ELR (cell line): ENCODE results near the gene CNGB1.
"Not testable (repeated sequence)": the region's sequence is repeated elsewhere in the genome, so short reads cannot be mapped to it uniquely, and the experiment has no call there.

Experiments used
- DNase-seq: peaks from one replicate; pipeline ENCODE4 v3.0.0-alpha.2; 2015; ENCODE audit warnings: low read depth

Gene CNGB1

DNA sequence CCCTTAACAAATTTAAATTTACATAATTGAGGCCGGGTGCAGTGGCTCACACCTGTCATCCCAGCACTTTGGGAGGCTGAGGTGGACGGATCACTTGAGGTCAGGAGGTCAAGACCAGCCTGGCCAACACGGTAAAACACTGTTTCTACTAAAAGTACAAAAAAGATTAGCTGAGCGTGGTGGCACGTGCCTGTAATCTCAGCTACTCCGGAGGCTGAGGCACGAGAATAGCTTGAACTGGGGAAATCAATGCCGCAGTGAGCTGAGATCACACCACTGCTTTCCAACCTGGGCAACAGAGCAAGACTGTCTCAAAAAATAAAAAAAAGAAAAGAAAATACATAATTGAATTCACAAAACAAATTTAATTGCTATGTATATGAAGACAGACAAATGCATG is 112.3 kb downstream of the CNGB1 start:
- DNase-seq = no peak

DNA sequence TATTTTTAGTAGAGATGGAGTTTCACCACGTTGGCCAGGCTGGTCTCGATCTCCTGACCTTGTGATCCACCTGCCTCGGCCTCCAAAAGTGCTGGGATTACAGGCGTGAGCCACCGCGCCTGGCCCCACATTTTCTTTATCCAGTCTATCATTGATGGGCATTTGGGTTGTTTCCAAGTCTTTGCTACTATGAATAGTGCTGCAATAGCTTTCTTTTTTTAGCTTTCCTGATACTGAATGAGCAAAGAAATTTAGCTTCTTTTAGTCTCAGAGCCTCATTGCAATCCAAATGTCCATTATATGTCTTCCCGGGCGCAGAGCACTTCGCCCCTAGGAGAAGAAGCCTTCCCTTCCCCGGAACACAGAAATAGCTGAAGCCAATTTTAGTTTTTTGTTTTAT is 112.9 kb downstream of the CNGB1 start:
- not testable (repeated sequence) for DNase-seq

DNA sequence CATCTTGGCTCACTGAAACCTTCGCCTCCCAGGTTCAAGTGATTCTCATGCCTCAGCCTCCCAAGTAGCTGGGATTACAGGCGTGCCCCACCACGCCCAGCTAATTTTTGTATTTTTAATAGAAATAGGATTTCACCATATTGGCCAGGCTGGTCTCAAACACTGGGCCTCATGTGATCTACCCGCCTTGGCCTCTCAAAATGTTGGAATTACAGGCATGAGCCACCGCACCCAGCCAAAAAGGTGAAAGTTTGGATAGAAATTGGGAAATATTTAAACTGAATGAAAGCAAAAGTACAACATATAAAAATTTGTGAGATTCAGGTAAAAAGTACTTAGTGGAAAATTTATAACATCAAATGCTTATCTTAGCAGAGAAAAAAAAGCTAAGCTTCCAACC is 115.7 kb downstream of the CNGB1 start:
- DNase-seq = no peak

DNA sequence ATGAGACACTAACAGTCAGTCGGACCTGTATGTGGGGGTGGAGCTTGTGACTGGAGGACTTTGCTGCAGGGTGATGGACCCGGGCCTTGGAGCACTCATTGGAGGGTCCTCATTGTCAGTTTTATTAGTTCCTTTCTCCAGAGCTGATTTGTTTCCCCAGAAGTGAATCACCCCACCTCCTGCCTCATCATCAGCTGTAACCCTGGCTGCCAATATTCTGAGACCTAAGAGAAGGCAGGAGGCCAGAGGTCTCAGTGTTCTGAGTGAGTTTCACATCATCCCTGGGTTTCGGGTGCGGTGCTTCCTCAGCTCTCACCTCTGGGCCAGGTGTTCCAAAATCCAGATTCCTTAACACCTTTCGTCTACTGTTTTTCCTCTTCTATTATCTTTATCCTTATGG is 118.7 kb downstream of the CNGB1 start:
- peak; percentile 25 for DNase-seq

DNA sequence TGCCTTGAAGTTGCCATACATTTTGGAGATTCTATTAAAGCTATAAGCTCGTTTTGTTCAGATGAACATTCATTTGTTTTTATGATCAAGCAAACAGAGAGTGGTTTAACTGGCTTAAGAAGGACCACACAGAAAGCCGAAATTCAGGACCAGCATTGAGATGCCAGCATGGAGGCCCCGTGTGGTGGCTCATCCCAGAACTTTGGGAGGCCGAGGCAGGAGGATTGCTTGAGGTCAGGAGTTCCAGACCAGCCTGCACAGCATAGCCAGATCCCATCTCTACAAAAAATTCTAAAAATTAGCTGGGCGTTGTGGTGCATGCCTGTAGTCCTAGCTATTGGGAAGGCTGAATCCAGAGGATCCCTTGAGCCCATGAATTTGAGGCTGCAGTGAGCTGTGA is 122.7 kb downstream of the CNGB1 start:
- no peak for DNase-seq

DNA sequence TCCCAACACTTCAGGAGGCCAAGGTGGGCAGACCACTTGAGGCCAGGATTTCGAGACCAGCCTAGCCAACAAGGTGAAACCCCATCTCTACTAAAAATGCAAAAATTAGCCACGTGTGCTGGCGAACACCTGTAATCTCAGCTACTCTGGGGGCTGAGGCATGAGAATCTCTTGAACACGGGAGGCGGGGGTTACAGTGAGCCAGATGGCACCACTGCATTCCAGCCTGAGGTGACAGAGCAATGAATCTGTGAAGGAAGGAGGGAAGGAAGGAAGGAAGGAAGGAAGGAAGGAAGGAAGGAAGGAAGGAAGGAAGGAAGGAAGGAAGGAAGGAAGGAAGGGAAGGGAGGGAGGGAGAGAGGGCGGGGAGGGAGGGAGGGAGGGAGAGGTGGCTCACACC is 124.0 kb downstream of the CNGB1 start:
- not testable (repeated sequence) for DNase-seq

DNA sequence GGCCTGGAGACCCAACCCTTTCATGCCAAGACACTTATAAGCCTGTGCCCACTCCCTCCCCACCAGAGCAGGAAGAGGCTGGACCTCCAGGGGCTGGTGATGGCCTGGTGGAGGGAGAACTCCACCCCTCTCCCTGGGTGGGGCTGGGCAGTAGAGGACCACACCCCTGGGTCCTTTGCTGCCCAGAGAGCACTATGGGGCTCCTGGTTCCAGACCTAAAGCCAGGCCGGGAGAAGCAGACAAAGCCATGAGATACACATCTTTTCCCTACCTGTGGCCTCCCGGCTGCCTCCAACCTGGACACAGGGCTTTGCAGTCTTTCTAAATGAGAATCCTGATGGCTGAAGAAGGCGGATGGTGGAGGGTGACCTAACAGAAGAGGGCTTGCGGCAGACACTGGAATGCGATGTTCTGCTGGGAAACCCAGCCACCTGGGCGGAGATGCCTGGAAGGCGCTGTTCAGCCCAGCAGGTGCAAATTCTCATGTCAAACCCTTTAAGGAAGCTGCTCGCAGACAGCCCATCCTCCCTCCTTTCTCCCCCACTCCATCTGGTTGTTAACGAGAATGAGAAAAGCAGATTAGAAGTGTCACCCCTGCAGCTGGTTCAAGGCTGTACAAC is 124.7 kb downstream of the CNGB1 start:
- DNase-seq = no peak

DNA sequence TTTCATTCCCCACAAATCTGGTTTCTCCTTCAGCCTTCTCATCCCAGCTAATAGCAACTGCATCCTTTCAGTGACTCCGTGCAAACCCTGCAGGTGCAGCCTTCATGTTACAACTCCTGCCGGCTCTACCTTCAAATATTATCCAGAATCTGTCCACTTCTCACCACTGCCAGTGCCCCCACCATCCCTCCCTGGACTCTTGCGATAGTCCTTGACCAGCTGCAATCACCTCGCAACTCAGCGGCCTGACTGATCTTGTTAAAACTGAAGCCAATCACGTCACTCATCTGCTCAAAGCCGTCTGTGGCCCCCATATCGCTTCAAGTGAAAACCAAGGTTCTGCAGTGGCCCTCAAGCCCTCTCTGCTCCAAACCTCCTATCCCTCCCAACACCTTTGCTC is 125.8 kb downstream of the CNGB1 start:
- DNase-seq = no peak

DNA sequence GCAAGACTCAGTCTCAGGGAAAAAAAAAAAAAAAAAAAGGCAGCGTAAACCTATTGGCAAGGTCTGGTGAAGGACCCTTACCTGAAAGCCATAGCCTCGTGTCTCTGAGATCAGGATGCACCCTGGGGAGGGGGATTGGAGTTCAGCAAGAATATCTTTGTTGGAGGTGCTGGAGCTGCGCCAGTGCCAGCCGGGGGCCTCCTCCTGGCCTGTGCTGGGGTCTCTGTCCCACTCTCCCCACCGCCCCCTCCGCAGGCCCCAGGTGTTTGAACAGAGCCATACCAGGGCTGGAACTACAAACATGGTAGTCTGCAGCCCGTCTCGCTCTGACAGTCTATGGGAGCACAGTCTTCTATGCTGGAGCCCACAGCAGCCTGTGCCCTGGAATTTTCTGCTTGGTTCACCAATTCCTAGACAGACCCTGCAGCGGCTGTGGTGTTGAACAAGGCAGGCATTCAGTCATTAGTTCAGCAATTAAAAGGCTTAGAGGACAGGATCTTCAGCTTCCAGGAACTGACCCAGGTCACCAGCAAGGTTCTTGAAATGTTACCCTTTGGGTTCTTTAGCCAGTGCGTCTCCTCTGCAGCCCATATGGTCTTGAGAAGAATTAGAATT is 126.4 kb downstream of the CNGB1 start:
- DNase-seq = no peak

DNA sequence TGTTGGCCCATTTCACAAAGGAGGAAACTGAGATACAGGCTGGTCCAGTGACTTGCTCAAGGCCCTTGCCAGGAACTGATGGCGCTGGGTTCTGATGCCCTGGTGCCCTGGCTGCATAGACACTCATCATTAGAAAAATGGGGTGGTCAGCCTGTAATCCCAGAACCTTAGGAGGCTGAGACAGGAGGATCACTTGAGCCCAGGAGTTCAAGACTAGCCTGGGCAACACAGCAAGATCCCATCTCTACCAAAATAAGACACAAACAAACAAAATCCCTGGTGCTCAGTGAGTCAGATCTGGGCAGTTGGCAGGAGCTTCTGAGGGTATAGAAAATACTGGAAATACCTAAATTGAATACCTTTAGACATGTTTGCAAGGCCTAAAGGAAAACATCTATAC is 127.5 kb downstream of the CNGB1 start:
- DNase-seq = no peak

DNA sequence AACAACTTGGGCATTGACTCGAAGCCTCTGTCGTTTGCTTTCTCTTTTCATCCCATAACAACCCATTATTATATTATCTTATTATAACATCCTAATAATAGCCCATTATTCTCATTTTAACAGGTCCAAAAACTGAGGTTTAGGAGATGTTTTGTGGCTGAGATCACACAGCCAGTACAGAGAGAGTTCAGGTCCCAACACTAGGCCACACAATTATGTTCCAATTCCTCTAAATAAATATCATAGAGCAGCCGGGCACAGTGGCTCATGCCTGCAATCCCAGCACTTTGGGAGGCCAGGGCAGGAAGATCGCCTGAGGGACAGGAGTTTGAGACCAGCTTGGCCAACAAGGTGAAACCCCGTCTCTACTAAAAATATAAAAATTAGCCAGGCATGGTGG is 128.3 kb downstream of the CNGB1 start:
- no peak for DNase-seq

DNA sequence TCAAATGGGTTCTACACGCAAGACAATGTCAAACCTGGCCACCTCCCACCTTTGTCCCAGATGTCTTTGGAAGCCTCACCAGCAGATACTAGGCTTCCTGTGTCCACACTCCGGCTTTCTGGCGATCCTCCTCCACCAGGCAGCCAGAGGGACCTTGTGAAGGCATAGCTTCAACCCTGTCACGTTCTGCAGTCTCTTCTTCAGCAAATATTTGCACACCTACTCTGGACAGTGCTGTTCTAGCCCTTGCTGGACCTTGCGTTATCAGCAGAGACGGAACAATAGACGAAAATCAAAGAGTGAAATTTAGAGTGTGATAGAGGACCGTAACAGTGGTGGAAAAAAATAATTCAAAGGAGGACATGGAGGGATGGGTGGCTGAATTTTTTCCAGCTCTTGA is 130.1 kb downstream of the CNGB1 start:
- no peak for DNase-seq

DNA sequence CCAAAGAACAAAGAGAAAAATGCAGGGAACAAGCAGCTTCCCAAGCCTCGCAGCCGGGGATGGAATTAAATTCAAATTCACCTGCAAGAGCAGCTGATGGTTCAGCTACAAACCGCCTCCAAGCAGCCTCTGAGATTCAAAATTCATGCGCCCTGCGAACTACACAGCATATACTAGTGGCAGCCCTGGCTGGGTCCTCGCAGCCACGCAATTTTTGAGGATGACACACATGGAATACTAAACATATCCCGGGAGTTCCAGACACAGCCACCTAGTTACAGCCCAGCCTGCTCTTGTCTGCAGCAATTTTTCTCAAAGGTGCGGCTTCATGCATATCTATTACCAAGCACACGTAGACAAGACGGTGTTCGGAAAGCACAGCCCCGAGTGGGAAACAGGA is 132.8 kb downstream of the CNGB1 start:
- no peak for DNase-seq

DNA sequence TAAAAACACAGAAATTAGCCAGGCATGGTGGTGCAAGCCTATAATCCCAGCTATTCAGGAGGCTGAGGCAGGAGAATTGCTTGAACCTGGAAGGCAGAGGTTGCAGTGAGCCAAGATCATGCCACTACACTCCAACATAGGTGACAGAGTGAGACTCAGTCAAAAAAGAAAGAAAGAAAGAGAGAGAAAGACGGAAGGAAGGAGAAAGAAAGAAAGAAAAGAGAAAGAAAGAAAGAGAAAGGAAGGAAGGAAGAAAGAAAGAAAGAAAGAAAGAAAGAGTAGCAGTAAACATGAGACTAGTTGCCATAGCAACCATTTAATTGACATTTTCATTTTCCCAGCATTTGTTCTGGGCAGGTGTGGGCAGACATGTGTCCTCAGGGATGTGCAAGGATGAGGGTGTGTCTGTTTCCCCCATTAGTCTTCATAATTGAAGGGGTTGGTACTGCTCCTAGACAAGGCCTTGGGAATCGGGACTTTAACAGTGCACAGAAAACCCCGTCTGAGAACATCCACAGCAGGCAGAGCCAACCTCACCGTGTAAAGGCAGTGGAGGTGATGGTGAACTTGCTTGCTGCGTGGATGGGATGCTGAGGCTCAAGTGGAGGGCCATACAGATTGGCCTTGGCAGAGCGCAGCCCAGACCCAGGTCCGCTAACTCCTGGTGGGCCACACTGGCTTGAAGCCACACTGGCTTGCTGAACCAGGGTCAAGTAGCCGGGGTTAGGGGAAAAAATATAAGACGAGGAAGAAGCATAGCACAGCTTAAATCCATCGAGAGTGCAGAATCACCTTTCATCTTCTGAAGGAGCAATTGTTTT is 133.4 kb downstream of the CNGB1 start:
- DNase-seq = no peak

DNA sequence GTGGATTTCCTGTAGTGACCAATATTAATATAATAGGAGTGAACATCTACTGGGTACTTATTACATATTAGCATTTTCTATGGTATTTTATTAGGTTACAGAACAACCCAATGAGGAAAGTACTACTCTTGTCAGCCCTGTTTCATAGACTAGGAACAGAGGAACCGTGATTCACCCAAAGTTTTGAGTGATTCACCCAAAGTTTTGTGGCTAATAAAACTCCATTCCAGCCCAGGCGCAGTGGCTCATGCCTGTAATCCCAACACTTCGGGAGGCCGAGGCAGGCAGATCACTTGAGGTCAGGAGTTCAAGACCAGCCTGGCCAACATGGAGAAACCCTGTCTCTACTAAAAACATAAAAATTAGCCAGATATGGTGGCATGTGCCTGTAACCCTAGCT is 135.5 kb downstream of the CNGB1 start:
- peak; percentile 92 for DNase-seq

DNA sequence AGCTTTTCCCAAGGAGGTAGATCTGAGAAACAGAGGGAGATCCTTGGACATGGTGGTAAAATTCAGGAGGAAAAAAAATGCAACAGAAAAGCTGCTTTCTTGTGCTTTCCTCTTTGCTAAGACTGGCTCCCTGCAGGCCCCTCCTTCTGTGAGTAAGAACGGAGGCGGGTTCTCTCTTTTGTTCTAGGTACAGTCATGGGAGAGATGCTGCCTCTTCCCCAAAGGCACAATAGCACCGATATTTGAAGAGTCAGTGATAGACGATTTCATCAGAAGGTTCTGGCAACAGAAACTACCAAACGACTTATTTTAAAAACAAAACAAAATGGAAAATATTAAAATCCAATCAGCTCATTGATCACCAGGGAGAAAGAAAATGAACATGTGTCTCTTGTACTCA is 136.0 kb downstream of the CNGB1 start:
- peak; percentile 83 for DNase-seq
